ENCODE measurements around the gene POLR2E.

POLR2E gene

DNA sequence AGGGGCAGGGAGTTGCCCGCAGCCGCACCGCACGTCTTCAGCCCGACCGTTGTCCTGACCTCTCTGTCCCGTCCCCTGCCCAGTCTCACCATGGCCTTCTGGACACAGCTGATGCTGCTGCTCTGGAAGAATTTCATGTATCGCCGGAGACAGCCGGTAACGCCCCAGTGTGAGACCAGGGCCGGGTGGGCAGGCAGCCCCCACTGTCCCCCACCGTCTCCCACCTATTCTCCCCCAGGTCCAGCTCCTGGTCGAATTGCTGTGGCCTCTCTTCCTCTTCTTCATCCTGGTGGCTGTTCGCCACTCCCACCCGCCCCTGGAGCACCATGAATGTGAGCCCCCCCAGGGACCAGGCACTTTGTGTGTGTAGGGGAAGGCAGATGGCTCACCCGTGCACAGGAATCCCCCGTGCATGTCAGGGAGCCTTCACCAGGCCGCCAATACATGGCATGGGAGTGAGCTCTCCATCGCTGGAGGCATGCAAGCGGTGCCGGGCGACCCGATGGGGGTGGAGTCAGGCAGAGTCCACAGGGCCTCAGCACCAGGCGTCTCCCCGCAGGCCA is 53.8 kb downstream of the POLR2E start:
- DNase-seq (ENCODE audit: low read depth) = no peak
- peak overlapping the region; percentile 59 for H3K4me3 ChIP-seq (ENCODE audit: low read length)
- TF ChIP-seq, protein P1, sequence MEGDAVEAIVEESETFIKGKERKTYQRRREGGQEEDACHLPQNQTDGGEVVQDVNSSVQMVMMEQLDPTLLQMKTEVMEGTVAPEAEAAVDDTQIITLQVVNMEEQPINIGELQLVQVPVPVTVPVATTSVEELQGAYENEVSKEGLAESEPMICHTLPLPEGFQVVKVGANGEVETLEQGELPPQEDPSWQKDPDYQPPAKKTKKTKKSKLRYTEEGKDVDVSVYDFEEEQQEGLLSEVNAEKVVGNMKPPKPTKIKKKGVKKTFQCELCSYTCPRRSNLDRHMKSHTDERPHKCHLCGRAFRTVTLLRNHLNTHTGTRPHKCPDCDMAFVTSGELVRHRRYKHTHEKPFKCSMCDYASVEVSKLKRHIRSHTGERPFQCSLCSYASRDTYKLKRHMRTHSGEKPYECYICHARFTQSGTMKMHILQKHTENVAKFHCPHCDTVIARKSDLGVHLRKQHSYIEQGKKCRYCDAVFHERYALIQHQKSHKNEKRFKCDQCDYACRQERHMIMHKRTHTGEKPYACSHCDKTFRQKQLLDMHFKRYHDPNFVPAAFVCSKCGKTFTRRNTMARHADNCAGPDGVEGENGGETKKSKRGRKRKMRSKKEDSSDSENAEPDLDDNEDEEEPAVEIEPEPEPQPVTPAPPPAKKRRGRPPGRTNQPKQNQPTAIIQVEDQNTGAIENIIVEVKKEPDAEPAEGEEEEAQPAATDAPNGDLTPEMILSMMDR (conservative IDR thresholded peaks at IDR 0.05; ENCODE audit: low read length) = no peak

DNA sequence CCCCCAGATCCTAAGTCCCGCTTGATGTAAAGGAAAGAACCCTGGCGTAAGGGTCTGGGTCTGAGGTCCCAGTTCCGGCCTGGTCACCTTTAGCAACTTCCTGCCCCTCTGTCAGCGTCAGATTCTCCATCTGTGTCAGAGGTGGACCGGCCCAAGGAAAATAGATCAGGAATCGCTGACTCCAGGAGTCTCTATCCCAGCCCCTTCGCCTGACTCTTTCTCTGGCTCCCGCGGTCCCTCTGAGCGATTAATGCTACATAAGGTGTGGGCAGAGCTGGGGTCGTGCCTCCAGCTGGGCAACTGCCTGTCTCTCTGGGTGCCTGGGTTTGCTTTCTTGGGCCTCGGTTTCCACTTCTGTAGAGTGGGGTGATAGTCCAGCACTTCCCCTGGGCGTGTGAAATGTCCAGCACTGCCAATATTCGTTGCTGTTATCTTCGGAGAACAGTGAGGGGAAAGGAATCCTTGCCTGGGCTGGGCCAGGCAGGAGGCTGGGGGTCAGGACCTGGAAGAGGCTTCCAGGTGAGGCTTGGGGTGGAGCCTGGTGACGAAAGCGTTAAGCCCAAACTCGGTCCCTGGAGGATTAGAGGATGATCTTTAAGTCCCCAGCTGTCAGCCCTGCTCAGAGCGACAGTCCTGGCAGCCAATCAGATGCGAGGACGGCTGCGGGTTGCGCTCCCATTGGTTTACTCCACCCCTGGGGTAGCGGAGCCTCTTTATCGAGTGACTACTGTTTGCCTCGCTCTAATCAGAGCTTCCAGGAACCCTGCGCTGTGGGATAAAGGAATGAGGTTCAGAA is 54.5 kb downstream of the POLR2E start:
- DNase-seq (ENCODE audit: low read depth) = peak; percentile 96
- TF ChIP-seq, protein P1 (conservative IDR thresholded peaks at IDR 0.05; ENCODE audit: low read length) = no peak
- peak overlapping the region; percentile 59 for H3K4me3 ChIP-seq (ENCODE audit: low read length)

DNA sequence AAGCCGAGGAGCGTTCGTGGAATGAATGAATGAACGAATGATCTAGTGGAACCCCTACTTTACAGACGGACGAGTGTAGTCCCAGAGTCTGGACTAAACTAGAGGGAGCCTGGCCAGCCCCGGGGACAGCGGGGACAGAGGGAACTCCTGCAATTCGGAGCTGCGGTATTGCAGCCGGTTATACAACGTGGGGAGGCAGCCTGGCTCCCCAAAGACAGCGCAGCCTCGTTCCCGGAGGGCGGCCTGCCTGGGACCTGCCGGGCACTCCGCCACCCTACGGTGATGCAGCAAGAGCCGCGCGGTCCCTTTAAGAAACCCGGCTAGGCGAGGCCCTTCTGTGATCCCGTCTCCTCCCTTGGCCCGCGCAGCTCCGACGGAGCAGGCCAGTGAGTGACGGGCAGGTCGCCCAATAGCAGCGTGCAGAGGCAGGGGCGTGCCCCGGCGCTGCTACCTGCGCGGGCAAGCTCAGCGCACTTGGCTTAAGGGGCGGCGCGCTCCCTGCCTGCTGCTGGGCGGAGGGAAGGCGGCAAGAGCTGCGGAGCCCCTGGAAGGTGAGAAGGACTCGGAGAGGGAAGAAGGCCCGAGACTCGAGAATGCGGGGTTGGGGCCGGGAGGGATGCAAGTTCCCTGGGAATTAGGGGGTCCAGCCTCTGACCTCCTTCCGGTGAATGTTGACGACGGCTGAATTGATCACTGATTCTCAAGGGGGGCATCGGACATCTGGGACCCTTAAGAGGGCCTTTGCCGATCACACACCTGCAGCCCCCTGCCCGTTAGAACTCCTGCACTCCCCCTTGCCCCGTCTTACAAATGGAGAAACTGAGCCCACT is 55.3 kb downstream of the POLR2E start, which contains the start of gene ABCA7:
TSS of gene ABCA7 (plus strand) at position 462 of the 830 bp plus-strand sequence. CDS start 1,255 bp downstream, outside the sequence.
- TF ChIP-seq, protein P1 (conservative IDR thresholded peaks at IDR 0.05; ENCODE audit: low read length) = no peak
- peak; percentile 97 for DNase-seq (ENCODE audit: low read depth)
- peak within 1 kb of the TSS; percentile 59 for H3K4me3 ChIP-seq (ENCODE audit: low read length)

DNA sequence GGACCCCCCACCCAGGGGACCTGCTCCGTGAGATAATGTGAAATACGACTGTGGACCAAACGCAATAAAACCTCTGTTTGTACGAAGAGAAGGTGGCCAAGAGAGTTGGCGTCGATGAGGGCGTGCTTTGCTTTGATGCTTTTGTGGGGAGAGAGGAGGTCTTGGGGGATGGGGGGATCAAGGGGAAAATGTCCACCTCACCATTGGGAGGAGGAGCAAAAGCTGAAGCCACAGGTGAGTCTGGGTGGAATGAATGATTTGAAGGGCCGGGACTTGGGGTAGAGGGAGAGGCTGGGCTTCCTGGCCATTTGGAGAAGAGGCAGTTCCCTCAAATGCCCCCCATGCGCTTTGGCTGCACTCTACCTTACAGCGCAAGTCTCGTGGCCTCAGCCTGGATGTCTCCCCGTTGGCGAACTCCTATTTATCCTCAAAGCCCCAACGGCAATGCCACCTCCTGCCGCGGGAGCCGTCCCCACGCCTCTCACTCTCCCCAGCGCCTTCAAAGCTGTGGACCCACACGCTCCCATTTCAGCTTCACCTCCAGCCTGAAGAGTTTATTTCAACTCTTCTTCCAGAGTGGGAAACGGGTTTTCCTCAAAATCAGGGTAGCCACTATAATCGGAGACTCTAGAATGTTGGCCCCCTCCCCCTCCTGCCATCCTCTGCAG is 56.1 kb downstream of the POLR2E start:
- no peak overlapping the region; the same call in 1 of the 2 replicates for H3K4me3 ChIP-seq (ENCODE audit: low read length)
- DNase-seq (ENCODE audit: low read depth) = peak; percentile 58
- TF ChIP-seq, protein P1 (conservative IDR thresholded peaks at IDR 0.05; ENCODE audit: low read length) = no peak

DNA sequence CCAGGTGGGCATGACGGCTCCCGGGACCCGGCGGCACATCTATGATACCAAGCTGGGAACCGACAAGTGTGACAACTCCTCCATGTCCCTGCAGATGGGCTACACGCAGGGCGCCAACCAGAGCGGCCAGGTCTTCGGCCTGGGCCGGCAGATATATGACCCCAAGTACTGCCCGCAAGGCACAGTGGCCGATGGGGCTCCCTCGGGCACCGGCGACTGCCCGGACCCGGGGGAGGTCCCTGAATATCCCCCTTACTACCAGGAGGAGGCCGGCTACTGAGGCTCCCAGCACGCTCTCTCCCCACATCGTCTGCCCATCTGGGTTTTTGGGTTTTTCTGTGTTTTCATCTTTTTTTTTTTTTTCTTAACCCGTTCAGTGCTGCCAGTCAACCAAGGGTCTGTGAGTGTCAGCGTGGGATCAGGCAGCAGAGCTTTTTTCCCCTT is 57.5 kb downstream of the POLR2E start:
- DNase-seq (ENCODE audit: low read depth) = no peak
- H3K4me3 ChIP-seq (ENCODE audit: low read length) = no peak overlapping the region
- TF ChIP-seq, protein P1 (conservative IDR thresholded peaks at IDR 0.05; ENCODE audit: low read length) = no peak

Data from AG10803 (cell line).